ELR (cell line): Measurements from ENCODE around the gene CD63.
"Not testable (repeated sequence)": the region's sequence is repeated elsewhere in the genome, so short reads cannot be mapped to it uniquely, and the experiment has no call there.

Source experiments
- DNase-seq: peaks from one replicate; pipeline ENCODE4 v3.0.0-alpha.2; 2015; ENCODE audit warnings: low read depth

Gene CD63

GRCh38 chr12:55728939-55729818 lies at the start of gene CD63:
TSS of gene CD63 (minus strand) at chr12:55729009. CDS start at chr12:55728341, 668 bp downstream.
- peak; percentile 96 for DNase-seq

DNA sequence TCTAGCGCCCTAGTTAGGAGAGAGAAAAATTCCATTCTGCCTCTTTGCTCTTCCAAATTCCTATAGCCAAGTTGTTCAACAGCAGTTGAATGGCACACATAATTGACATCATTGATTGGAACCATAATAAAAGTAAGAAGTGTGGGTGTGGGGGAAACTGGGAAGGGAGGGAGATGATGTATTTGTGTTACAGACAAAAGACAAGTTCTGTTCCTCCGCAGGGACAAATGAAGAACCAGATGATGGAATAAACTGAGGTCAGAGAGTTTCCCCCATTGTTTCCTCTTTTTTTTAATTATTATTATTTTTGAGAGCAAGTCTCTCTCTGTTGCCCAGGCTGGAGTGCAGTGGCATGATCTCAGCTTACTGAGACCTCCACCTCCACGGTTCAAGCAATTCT lies 49.0 kb upstream of the CD63 start:
- no peak for DNase-seq

GRCh38 chr12:55771736-55772135 lies 42.9 kb upstream of the CD63 start:
- no peak for DNase-seq

DNA sequence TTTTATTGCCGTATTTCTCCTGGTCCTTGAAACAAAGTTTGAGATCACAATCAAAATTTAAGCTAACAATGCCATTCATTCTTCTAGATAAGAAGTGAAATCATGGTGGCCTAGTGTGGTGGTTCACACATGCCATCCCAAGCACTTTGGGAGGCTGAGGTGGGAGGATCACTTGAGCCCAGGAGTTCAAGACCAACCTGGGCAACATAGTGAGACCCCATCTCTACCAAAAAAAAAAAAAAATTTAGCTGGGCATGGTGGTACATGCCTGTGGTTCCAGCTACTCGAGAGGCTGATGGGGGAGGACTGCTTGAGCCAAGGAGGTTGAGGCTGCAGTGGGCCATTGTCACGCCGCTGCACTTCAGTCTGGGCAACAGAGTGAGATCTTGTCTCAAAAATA lies 38.3 kb upstream of the CD63 start:
- no peak for DNase-seq

- DNase-seq, result no peak
Measured at GRCh38 chr12:55765736-55766290, 37.0 kb upstream of the CD63 start.

DNA sequence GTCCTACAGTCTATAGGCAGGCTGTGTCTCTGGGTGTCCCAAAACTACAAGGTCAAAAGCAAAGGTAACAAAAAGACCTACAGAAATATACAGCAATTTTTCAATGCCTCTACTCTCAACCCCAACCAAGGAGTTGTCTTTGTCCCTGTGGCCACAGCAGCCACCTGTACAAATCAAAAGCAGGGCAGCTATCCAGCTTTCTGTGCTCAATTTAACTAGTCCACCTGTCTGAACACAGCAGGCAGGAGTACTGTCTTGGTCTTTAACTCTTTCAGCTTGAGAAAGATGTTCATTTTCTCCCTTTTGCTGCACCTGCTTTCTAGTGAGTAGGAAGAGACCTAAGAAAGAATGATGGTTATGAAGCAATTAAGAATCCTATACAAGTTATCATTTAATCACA lies 33.8 kb upstream of the CD63 start:
- no peak for DNase-seq

DNA sequence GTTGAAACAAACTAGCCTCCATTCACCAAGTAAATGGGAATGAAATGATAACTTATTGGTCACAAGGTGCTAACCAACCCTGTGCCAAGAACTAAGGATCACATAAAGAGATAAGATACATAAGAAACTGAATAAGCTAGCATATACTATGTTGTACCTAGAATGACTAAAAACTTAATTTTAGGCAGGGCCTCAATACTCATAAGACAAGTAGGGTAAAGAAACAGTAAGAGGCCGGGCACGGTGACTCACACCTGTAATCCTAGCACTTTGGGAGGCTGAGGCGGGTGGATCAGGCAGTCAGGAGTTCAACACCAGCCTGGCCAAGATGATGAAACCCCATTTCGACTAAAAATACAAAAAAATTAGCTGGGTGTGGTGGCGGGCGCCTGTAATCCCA lies 31.9 kb upstream of the CD63 start:
- no peak for DNase-seq

DNA sequence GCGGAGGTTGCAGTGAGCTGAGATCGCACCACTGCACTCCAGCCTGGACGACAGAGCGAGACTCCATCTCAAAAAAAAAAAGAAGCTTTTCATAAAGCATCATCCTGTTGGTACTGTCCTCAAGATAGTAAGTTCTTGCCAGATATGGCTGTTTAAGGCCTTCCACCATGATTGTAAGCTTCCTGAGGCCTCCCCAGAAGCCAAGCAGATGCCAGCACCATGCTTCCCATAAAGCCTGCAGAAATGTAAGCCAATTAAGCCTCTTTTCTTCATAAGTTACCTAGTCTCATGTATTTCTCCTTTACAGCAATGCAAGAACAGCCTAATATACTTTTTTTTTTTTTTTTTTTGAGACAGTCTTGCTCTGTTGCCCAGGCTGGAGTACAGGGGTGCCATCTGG lies 29.8 kb upstream of the CD63 start:
- not testable (repeated sequence) for DNase-seq

DNA sequence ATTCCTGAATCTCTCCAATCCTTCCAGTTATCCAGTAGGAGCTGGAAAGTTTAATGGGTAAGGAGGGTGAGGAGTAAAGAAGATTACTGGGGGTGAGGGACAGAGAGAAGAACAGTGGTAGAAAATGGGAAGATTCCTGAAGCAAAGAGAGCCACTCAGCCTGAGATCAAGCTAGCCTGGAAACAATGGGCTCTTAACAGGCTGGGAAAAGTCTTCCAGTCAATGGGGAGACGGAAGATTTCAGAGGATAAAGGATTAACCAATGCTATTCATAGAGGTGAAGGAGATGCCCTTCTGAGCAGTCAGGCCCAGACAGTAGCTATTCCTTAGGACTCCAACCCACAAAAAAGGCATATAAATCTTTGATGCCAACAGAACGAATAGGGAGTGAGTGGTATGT lies 28.9 kb upstream of the CD63 start:
- DNase-seq, result no peak

- DNase-seq, result no peak
Measured at GRCh38 chr12:55755246-55755645, 26.4 kb upstream of the CD63 start.

- no peak for DNase-seq
Measured at GRCh38 chr12:55748230-55748993, 19.6 kb upstream of the CD63 start.

- DNase-seq, result no peak
Measured at GRCh38 chr12:55746913-55747231, 18.1 kb upstream of the CD63 start.

- DNase-seq, result no peak
Measured at GRCh38 chr12:55746174-55746912, 17.5 kb upstream of the CD63 start.

DNA sequence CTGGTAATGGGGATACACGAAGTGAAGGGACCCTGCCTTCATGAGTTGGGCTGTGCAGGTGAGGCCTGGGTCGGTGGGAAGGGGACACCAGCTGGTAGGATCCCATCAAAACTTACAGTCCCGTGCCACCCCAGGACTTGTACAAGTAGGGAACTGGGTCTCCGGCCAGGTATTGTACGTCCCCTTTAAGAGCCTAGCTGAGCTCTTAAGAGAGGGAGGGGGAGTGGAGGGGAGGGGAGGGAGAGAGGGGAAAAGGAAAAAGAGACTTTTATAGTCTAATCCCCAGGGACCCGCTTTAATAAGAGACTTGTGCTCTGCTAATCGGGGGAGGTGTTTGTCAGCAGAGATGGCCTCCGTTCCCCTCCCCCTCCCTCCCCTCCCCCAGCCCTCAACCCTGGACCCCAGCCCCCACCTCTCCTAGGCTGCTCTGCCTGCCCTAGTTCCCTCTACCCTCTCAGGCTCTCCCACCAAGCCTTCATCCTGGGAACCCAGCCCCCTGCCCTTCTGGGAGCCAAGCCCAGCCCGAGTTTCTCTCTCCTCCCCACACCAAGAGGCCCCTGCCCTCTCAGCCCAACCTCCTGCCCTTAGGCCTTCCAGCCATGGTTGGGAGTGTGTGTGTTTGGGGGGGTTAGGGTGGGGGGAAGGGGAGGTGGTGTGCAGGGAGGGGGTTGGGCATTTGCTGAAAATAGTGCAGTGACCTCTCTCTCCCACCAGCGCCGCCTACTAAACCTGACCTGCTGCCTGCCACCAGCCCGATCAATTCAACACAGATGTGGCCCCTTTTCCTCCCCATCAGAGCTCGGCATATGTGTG lies 16.8 kb upstream of the CD63 start:
- DNase-seq, result no peak

GRCh38 chr12:55744340-55745030 lies 15.7 kb upstream of the CD63 start:
- DNase-seq, result no peak

DNA sequence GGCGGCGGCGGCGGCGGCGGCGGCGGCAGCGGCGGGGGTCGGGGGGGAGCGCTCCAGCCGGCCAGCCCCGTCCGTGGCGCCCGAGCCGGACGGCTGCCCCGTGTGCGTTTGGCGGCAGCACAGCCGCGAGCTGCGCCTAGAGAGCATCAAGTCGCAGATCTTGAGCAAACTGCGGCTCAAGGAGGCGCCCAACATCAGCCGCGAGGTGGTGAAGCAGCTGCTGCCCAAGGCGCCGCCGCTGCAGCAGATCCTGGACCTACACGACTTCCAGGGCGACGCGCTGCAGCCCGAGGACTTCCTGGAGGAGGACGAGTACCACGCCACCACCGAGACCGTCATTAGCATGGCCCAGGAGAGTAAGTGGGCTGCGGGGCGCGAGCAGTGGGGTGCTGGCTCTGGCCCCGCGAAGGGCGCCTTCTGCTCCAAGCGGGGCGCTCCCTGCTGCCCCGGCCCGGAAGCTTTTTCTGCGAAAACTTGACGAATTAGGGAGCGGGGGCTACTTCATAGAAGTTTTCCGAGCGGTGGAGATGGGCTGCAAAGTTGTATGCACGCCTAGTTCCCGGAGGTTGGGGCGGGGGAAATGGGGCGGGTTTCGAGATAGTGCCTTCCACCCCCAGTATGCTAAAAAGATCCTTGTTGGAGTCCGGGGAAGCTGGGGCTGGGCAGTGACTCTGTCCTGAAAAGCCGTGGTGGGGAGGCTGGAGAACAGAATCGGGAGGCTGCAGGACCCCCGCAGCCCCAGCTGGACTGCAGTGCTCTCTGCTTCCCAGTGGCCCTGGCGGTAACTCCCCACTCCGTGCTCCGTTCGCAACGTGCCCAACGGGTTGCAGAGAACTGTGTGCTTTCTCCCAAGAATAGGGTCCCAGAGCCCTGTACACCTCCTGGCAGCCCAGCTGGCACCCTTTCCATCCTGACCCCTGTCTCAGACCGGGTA lies 14.9 kb upstream of the CD63 start:
- DNase-seq, result peak; percentile 77

DNA sequence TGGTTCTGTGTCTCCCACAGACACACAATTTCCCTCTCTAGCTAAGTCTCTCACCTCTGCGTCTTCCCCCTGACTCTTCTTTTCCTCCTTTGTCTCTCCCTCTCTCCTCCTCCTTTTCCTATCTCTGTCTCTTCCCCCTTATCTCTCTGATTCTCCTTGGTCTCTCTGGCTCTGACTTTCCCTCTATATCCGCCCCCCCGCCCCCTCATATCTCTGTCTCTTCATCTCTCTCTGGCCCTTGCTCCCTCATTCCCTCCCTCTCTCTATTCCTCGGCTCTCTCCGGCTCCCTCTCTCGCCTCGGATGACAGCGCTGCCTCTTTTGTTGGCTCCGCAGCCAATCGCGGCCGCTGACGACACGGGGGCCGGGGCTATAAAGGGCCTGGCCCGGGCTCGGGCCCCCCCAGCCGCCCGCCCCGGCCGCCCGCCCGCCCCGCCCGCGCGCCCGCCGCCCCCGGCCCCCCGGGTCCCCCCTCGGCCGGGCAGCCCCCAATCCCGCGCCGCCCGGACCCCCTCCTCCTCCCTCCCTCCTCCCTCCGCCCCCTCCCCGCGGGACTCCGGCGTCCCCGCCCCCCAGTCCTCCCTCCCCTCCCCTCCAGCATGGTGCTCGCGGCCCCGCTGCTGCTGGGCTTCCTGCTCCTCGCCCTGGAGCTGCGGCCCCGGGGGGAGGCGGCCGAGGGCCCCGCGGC lies 14.1 kb upstream of the CD63 start, which contains the start of gene GDF11:
Gene GDF11, plus strand, starts transcription at position 404 of the 687 bp plus-strand sequence. Its CDS starts 195 bp downstream, at position 599.
- peak; percentile 87 for DNase-seq

DNA sequence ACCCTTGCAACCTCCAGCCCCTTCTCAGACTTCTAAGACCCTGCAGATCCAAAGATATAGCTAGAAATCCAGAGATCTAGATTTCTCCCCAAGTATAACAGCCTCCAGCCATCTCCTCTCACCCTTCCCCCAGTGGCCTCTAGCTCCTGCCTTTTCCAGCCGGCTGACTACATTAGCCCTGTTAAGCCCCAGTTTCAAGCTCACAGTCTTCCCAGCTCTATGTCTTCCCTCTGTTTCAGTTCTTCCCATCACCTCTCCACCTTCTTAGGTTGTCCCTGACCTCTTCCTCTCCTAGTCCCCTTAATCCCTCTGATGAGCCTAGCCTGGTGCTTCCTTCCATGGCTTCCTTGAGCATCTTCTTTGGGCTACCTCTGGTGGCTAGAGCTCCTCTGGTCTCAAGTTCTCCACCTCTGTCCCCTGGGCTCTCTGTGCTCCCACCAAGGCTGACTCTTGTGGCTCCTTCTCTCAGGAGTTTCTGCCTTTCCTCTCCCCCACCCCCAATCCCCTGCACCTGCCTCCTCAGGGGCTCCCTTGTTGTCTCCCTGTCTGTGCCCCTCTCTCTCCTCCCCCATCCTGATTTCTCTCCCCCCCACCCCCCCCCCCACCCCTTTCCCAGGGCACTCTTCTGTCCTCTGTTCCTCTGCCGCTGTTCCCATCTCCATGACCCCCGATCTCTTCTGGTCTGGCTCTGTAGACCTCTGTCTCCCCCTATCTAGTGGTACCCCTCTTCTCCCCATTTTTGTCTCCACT lies 13.3 kb upstream of the CD63 start:
- no peak for DNase-seq
